Measurements from ENCODE around the gene OR10A5. TPM values are rescaled to one million over a fixed set of nuclear protein-coding genes. Genes with fewer than 3 reads are reported as not detected.

Gene OR10A5
- total and polyA plus RNA-seq, 2 of the 8 experiments (the other 6 are each of a cell fraction or from before 2014, with no cell fraction given): not detected

DNA sequence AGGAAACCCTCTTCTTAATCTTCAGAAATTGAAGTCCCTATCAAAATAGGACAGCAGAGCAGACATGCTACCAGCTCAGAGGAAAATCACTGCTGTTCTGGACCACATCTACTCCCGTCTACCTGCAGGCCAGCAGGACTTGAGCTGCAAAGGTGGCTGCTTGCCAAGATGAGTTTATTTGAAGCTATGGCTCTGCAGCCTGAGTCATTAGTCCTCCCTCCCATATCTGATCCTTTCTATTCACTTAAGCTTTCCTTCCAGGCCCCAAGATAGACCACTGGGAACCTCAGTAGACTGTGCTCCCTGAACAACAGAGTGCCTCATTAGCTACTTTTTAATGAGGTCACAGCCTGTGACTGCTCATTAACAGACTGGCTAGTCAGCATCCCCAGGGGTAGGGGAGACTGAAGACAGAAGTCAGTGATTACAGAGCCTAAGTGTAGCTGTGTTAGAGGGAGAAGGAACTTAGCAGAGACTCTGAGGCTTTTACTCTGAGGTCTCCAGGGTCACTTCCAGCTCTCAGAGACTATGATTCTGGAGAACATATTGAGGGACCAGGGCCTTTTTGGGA lies 10.6 kb downstream of the OR10A5 start:
- Histone ChIP-seq H3K9ac (replicated peaks in 1 of 4; ENCODE audit: extremely low read depth in 1 of 4, low read depth in 3 of 4, low read length in 3 of 4) (no peak overlapping the region), H2BK20ac (ENCODE audit: low read length) (no peak overlapping the region), H3K23me2 (ENCODE audit: low read depth, low read length) (no peaks in the 10 kb centered on the region), H4K91ac (replicated peaks; ENCODE audit: insufficient read length, low read length) (no peak overlapping the region), H2BK12ac (ENCODE audit: low read depth, low read length) (no peak overlapping the region), H3K79me2 (ENCODE audit: control insufficient read depth in 1 of 2, insufficient read depth in 2 of 2, low read length in 2 of 2) (no peaks in the 10 kb centered on the region), H2BK15ac (ENCODE audit: low read length) (no peak overlapping the region), H3K14ac (ENCODE audit: insufficient read length) (no peak overlapping the region), H3K4ac (replicated peaks; ENCODE audit: insufficient read length, low read depth, low read length) (no peak overlapping the region), H3K27ac (ENCODE audit: low read depth, low read length) (no peak overlapping the region), H3K18ac (ENCODE audit: extremely low read depth, low read length) (no peak overlapping the region), H3K79me1 (ENCODE audit: low read depth, low read length) (no peaks in the 10 kb centered on the region), H2BK120ac (replicated peaks; ENCODE audit: low read depth, low read length) (no peak overlapping the region), H4K20me1 (replicated peaks in 1 of 2; ENCODE audit: control insufficient read depth in 1 of 2, insufficient read depth in 2 of 2, low read length in 2 of 2) (no peaks in the 10 kb centered on the region), H3K56ac (replicated peaks; ENCODE audit: insufficient read length, low read depth, low read length) (no peak overlapping the region), H3K4me2 (ENCODE audit: insufficient read depth in 1 of 2, low read depth in 2 of 2, low read length in 2 of 2) (no peak overlapping the region), H3K9me3 (ENCODE audit: insufficient read depth in 2 of 2, low read depth in 1 of 2, low read length in 1 of 2) (0 out of 4 replicates have a peak, but pooled peaks cover 0 to 3% of the 10 kb centered on the region in 2 experiments), H2AK5ac (ENCODE audit: low read depth, low read length) (no peak overlapping the region), H3K4me1 (replicated peaks in 1 of 4; ENCODE audit: control insufficient read depth in 3 of 4, insufficient read depth in 4 of 4, low read length in 3 of 4) (no peaks in the 10 kb centered on the region), H3K27me3 (replicated peaks in 1 of 4; ENCODE audit: control insufficient read depth in 3 of 4, extremely low read depth in 1 of 4, insufficient read depth in 3 of 4, low read length in 3 of 4) (no peaks in the 10 kb centered on the region), H2BK5ac (ENCODE audit: low read depth, low read length) (no peak overlapping the region), H4K5ac (ENCODE audit: insufficient read length, low read depth, low read length) (no peak overlapping the region), H3K4me3 (ENCODE audit: extremely low read depth in 1 of 4, insufficient read depth in 2 of 4, low read depth in 3 of 4, low read length in 4 of 4) (no peak overlapping the region), H2AFZ (ENCODE audit: low read length) (no peak overlapping the region), H4K8ac (ENCODE audit: extremely low read depth, insufficient read depth, low read length) (no peak overlapping the region), H3K36me3 (ENCODE audit: control insufficient read depth in 2 of 4, insufficient read depth in 4 of 4, low read length in 3 of 4) (no peaks in the 10 kb centered on the region), H3K23ac (ENCODE audit: insufficient read length) (no peak overlapping the region)
- TF ChIP-seq CEBPB (IDR thresholded peaks at IDR 0.05; ENCODE audit: low read depth, low read length): no peak
- DNase-seq (ENCODE audit: low read depth in 1 of 2, low spot score in 2 of 2) (no peak), FAIRE-seq (no peak)
- WGBS, 2 experiments (ENCODE audit: extremely low coverage in 1 of 2, insufficient coverage in 1 of 2, insufficient read length in 1 of 2, insufficient replicate concordance in 2 of 2, low coverage in 1 of 2, low lambda C conversion rate in 2 of 2, missing lambda C conversion rate in 1 of 2): 94% methylated on average over 1 of the region's 1 CpG; no CpG with 5 or more reads in 1 of the 2 experiments
- ChIA-PET POLR2A (ENCODE audit: partially characterized antibody) (no interaction called here), CTCF (ENCODE audit: partially characterized antibody) (interaction anchor here (1.3 to 1.5 kb wide), 3 partner anchors 38 to 100 kb away, joined by 3 to 5 read pairs (median 4); no protein-coding TSS in a partner anchor)

Data from H1 (cell line).